Neuronal stem cell (in vitro differentiated cells): Measurements from ENCODE around the gene LRMDA.

Experiments used
- DNase-seq: peaks from one replicate; pipeline ENCODE4 v3.0.0-alpha.2; 2013; ENCODE audit warnings: low spot score
- H2AFZ ChIP-seq: one replicate; pipeline ENCODE4 v1.6.1; 2013; ENCODE audit warnings: mild to moderate bottlenecking, low read length, inconsistent platforms
- H2AK5ac ChIP-seq: 2 replicates; pipeline ENCODE4 v1.6.1; 2013; ENCODE audit warnings: low read depth, mild to moderate bottlenecking, inconsistent platforms, low read length, moderate library complexity, mixed read lengths
- H2BK120ac ChIP-seq: 2 replicates; pipeline ENCODE4 v1.6.1; 2013; ENCODE audit warnings: low read depth, mild to moderate bottlenecking, inconsistent platforms, low read length, moderate library complexity, mixed read lengths
- H2BK12ac ChIP-seq: one replicate; pipeline ENCODE4 v1.6.1; 2013; ENCODE audit warnings: low read length, inconsistent platforms
- H2BK15ac ChIP-seq: 2 replicates; pipeline ENCODE4 v1.6.1; 2013; ENCODE audit warnings: mild to moderate bottlenecking, low read length, inconsistent platforms, mixed read lengths
- H2BK5ac ChIP-seq: one replicate; pipeline ENCODE4 v1.6.1; 2013; ENCODE audit warnings: inconsistent platforms, mild to moderate bottlenecking, low read length, moderate library complexity
- H3K14ac ChIP-seq: one replicate; pipeline ENCODE4 v1.6.1; 2013; ENCODE audit warnings: low read length, inconsistent platforms
- H3K18ac ChIP-seq: 2 replicates; pipeline ENCODE4 v1.6.1; 2013; ENCODE audit warnings: low read length, inconsistent platforms
- H3K23ac ChIP-seq: 2 replicates; pipeline ENCODE4 v1.6.1; 2013; ENCODE audit warnings: low read depth, mild to moderate bottlenecking, mixed read lengths, low read length, inconsistent platforms; ENCODE audit not compliant: poor library complexity
- H3K27ac ChIP-seq: replicated peaks from 3 replicates; pipeline ENCODE4 v1.5.1; 2013; ENCODE audit warnings: low read length, inconsistent platforms
- H3K27me3 ChIP-seq, 3 experiments: 2 replicates each; pipeline ENCODE4 v1.6.1; 2013; ENCODE audit warnings: low read length in 3 of 3, mild to moderate bottlenecking in 2 of 3, inconsistent platforms in 1 of 3, low read depth in 1 of 3, mixed read lengths in 1 of 3, moderate library complexity in 1 of 3; ENCODE audit not compliant: control insufficient read depth in 3 of 3, insufficient read depth in 3 of 3
- H3K36me3 ChIP-seq, 2 donors: replicated peaks in 1 of 2; 2 replicates each; pipeline ENCODE4 v1.6.1; 2013; ENCODE audit warnings: low read length in 2 of 2; ENCODE audit not compliant: control insufficient read depth in 2 of 2, insufficient read depth in 2 of 2
- H3K4ac ChIP-seq: 2 replicates; pipeline ENCODE4 v1.6.1; 2013; ENCODE audit warnings: inconsistent platforms, mild to moderate bottlenecking, low read length, moderate library complexity
- H3K4me1 ChIP-seq, 2 donors: 1 replicate in 1 of 2; 2 replicates in 1 of 2; pipeline ENCODE4 v1.6.1; 2013; ENCODE audit warnings: low read length in 2 of 2, low read depth in 1 of 2; ENCODE audit not compliant: control insufficient read depth in 2 of 2, insufficient read depth in 1 of 2
- H3K4me2 ChIP-seq: one replicate; pipeline ENCODE4 v1.6.1; 2013; ENCODE audit warnings: mild to moderate bottlenecking, low read length, inconsistent platforms; ENCODE audit not compliant: insufficient read depth, poor library complexity, severe bottlenecking
- H3K4me3 ChIP-seq, 2 donors: 2 replicates each; pipeline ENCODE4 v1.5.1; 2013; ENCODE audit warnings: low read length in 2 of 2, mild to moderate bottlenecking in 2 of 2, inconsistent platforms in 1 of 2, moderate library complexity in 1 of 2
- H3K79me1 ChIP-seq: one replicate; pipeline ENCODE4 v1.6.1; 2013; ENCODE audit warnings: low read depth, mild to moderate bottlenecking, inconsistent platforms, low read length, moderate library complexity
- H3K9ac ChIP-seq: one replicate; pipeline ENCODE4 v1.6.1; 2013; ENCODE audit warnings: mild to moderate bottlenecking, low read depth, low read length, inconsistent platforms; ENCODE audit not compliant: poor library complexity
- H3K9me3 ChIP-seq, 2 donors: replicated peaks in 1 of 2; 2 replicates each; pipeline versions ENCODE3 to v1.6.1; 2013; ENCODE audit warnings: low read length in 2 of 2, mild to moderate bottlenecking in 2 of 2, inconsistent platforms in 1 of 2, low read depth in 1 of 2, mixed read lengths in 1 of 2, moderate library complexity in 1 of 2; ENCODE audit not compliant: control insufficient read depth in 2 of 2, insufficient read depth in 1 of 2
- H4K8ac ChIP-seq: one replicate; pipeline ENCODE4 v1.6.1; 2013; ENCODE audit warnings: low read depth, mild to moderate bottlenecking, inconsistent platforms, low read length, moderate library complexity
- H4K91ac ChIP-seq: one replicate; pipeline ENCODE4 v1.6.1; 2013; ENCODE audit warnings: low read length, low read depth, mild to moderate bottlenecking, inconsistent platforms; ENCODE audit not compliant: poor library complexity
- WGBS, 2 donors: extraction: QIAGEN DNeasy Blood & Tissue Kit; methylation state at CpG; one replicate each; pipeline ENCODE4 v1.1.7; 2013; ENCODE audit warnings: missing lambda C conversion rate in 2 of 2, mixed read lengths in 1 of 2; ENCODE audit not compliant: insufficient read length in 2 of 2, insufficient replicate concordance in 1 of 2; ENCODE audit errors: extremely low coverage in 2 of 2; 5-methylcytosine and 5-hydroxymethylcytosine counted together

The LRMDA gene

DNA sequence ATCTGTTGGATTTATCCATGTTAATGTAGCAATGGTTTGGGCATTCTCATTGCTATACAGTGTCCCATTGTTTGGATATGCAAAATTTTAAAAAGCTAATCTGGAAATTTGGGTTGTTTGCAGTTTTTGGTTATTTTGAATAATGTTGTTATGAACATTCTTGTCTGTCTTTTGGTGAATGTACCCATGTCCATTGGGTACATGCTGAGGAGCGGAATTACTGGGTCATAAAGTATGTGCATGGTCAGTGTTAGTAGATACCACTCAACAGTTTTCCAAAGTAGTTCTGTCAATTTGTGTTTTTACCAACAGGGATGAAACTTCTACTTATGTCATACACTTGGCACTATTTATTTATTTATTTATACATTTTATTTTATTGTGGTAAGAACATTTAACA is 153.9 kb downstream of the LRMDA start:
- Histone ChIP-seq H2BK15ac (no peak overlapping the region), H3K23ac (no peak overlapping the region), H4K91ac (no peak overlapping the region), H2BK5ac (no peak overlapping the region), H3K9me3 (peaks cover 6 to 9% of the 10 kb centered on the region in 2 donors), H3K4me2 (no peak overlapping the region), H3K79me1 (no peaks in the 10 kb centered on the region), H3K36me3 (no peaks in the 10 kb centered on the region), H3K4ac (no peak overlapping the region), H3K4me1 (peaks cover 0 to 2% of the 10 kb centered on the region in 2 donors), H3K4me3 (no peak overlapping the region), H3K27me3 (no peaks in the 10 kb centered on the region), H2AK5ac (no peak overlapping the region), H2BK12ac (no peak overlapping the region), H2AFZ (no peak overlapping the region), H3K14ac (no peak overlapping the region), H3K9ac (no peak overlapping the region), H4K8ac (no peak overlapping the region), H2BK120ac (no peak overlapping the region), H3K27ac (no peak overlapping the region), H3K18ac (no peak overlapping the region)
- no peak for DNase-seq
- no CpG with 5 or more reads among the region's 1 CpG for WGBS, 2 donors

DNA sequence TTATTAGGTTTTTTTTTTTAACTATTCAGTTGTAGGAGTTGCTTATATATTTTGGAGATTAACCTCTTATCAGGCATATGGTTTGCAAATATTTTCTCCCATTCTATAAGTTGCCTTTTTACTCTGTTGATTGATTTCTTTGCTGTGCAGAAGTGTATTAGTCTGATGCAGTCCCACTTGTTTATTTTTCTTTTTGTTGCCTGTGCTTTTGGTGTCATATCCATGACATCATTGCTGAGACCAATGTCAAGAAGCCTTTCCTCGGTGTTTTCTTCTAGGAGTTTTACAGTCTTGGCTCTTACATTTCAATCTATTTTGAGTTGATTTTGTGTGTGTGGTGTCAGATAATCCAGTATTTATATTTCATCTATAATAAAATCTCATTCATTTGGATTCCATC is 155.4 kb downstream of the LRMDA start:
- Histone ChIP-seq H3K4me1 (peaks cover 0 to 2% of the 10 kb centered on the region in 2 donors), H4K8ac (no peak overlapping the region), H3K36me3 (no peaks in the 10 kb centered on the region), H3K18ac (no peak overlapping the region), H2AK5ac (no peak overlapping the region), H2BK15ac (no peak overlapping the region), H3K4me3 (no peak overlapping the region), H3K23ac (no peak overlapping the region), H3K4ac (no peak overlapping the region), H2BK120ac (no peak overlapping the region), H3K14ac (no peak overlapping the region), H3K9ac (no peak overlapping the region), H2BK12ac (no peak overlapping the region), H3K4me2 (no peak overlapping the region), H2BK5ac (no peak overlapping the region), H3K27ac (no peak overlapping the region), H2AFZ (no peak overlapping the region), H4K91ac (no peak overlapping the region), H3K27me3 (peaks cover 0 to under 1% (median 0%) of the 10 kb centered on the region in 3 experiments), H3K79me1 (no peaks in the 10 kb centered on the region), H3K9me3 (peaks cover 6 to 9% of the 10 kb centered on the region in 2 donors)
- no CpG with 5 or more reads among the region's 1 CpG for WGBS, 2 donors
- no peak for DNase-seq

DNA sequence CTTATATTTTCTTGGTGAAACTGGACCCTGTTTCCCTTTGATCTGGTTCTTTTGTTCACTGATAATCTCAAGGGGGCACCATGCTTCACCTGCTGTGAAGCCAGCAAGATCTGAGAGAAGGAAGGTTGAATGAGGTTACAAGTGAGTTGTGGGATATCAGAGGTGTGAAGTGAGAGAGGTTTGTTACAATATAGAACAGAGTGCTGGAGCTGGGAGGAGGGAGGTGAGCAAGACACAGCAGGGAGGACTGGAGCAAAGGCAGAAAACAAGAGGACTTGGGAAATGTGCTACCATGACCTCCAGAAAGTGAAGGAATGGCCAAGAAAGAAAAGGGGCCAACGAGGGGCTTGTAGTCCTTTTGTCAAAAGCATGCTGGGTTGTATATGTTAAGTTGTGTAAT is 156.6 kb downstream of the LRMDA start:
- no peaks in the 10 kb centered on the region for H3K36me3 ChIP-seq
- H2BK120ac ChIP-seq = no peak overlapping the region
- no peak overlapping the region for H3K4ac ChIP-seq
- peaks cover 0 to 3% (median 0%) of the 10 kb centered on the region in 3 experiments for H3K27me3 ChIP-seq
- no peak overlapping the region for H2BK12ac ChIP-seq
- no CpG with 5 or more reads among the region's 1 CpG for WGBS, 2 donors
- H2BK15ac ChIP-seq = no peak overlapping the region
- no peak overlapping the region for H3K27ac ChIP-seq
- no peak overlapping the region for H3K9ac ChIP-seq
- DNase-seq = no peak
- no peak overlapping the region for H4K91ac ChIP-seq
- no peak overlapping the region for H3K4me3 ChIP-seq
- no peaks in the 10 kb centered on the region for H3K9me3 ChIP-seq
- H3K23ac ChIP-seq = no peak overlapping the region
- no peak overlapping the region for H2BK5ac ChIP-seq
- no peak overlapping the region for H3K18ac ChIP-seq
- H4K8ac ChIP-seq = no peak overlapping the region
- no peak overlapping the region for H3K4me2 ChIP-seq
- H2AFZ ChIP-seq = no peak overlapping the region
- no peak overlapping the region for H2AK5ac ChIP-seq
- peaks cover 0 to 2% of the 10 kb centered on the region in 2 donors for H3K4me1 ChIP-seq
- no peak overlapping the region for H3K14ac ChIP-seq
- H3K79me1 ChIP-seq = no peaks in the 10 kb centered on the region

DNA sequence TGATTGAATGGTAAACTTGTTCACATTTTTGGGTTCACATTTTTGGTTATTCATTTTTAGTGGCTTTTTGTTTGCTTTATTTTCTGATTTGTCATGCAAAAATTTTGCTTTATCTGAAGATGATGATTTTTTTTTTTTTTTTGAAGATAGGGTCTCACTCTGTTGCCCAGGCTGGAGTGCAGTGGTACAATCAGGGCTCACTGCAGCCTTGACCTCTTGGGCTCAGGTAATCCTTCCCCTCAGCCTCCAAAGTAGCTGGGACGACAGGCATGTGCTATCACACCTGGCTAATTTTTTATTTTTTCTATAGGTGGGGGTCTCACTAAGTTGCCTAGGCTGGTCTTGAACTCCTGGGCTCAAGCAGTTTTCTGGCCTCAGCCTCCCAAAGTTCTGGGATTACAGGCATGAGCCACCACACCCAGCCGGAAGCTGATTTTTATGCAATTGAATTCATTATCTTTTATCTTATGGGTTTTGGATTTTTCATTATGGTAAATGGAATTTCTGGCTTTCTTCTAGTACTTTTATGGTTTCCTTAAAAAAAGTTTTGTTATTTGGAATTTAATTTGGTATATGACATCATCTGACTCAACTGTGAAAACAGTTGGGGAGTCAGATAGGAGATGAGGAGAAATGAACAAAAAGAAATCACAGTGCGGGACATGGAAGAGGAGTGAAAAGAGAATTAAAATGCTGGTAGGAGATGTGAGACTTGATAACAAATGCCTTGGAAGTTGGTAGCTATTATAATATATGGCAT is 158.7 kb downstream of the LRMDA start:
- H3K4me3 ChIP-seq = no peak overlapping the region
- H2AK5ac ChIP-seq = no peak overlapping the region
- H3K36me3 ChIP-seq = no peaks in the 10 kb centered on the region
- H2BK120ac ChIP-seq = no peak overlapping the region
- no peak overlapping the region for H3K18ac ChIP-seq
- H4K8ac ChIP-seq = no peak overlapping the region
- no peak overlapping the region for H3K27ac ChIP-seq
- H3K9ac ChIP-seq = no peak overlapping the region
- H2BK5ac ChIP-seq = no peak overlapping the region
- H3K79me1 ChIP-seq = no peaks in the 10 kb centered on the region
- H2AFZ ChIP-seq = no peak overlapping the region
- WGBS, 2 donors = no CpG with 5 or more reads among the region's 3 CpGs
- H3K23ac ChIP-seq = no peak overlapping the region
- H3K14ac ChIP-seq = no peak overlapping the region
- peaks cover 0 to 2% of the 10 kb centered on the region in 2 donors for H3K4me1 ChIP-seq
- no peak overlapping the region for H3K4me2 ChIP-seq
- H2BK12ac ChIP-seq = no peak overlapping the region
- no peaks in the 10 kb centered on the region for H3K9me3 ChIP-seq
- peaks cover 0 to 11% (median 0%) of the 10 kb centered on the region in 3 experiments for H3K27me3 ChIP-seq
- DNase-seq = no peak
- no peak overlapping the region for H4K91ac ChIP-seq
- H3K4ac ChIP-seq = no peak overlapping the region
- no peak overlapping the region for H2BK15ac ChIP-seq
